Trophoblast cell (in vitro differentiated cells and primary cell): Measurements from ENCODE around the gene GHR.

Source experiments
- DNase-seq, 2 donors: peaks; one replicate each; pipeline ENCODE4 v3.0.0-alpha.2; 2016
- H2AFZ ChIP-seq: 2 replicates; pipeline ENCODE4 v1.6.1; 2013; ENCODE audit warnings: low read length, moderate library complexity, mild to moderate bottlenecking; ENCODE audit not compliant: insufficient read depth, poor library complexity
- H2AK5ac ChIP-seq: 2 replicates; pipeline ENCODE4 v1.6.1; 2013; ENCODE audit warnings: mild to moderate bottlenecking, low read length
- H2BK120ac ChIP-seq: 2 replicates; pipeline ENCODE4 v1.6.1; 2013; ENCODE audit warnings: low read length, mild to moderate bottlenecking, moderate library complexity; ENCODE audit not compliant: insufficient read depth, poor library complexity
- H2BK12ac ChIP-seq: 2 replicates; pipeline ENCODE4 v1.6.1; 2013; ENCODE audit warnings: mild to moderate bottlenecking, low read length, moderate library complexity
- H2BK5ac ChIP-seq: 2 replicates; pipeline ENCODE4 v1.6.1; 2013; ENCODE audit warnings: low read length, low read depth, moderate library complexity, mild to moderate bottlenecking; ENCODE audit not compliant: poor library complexity
- H3K14ac ChIP-seq: 2 replicates; pipeline ENCODE4 v1.6.1; 2013; ENCODE audit warnings: mild to moderate bottlenecking, low read length
- H3K18ac ChIP-seq: 2 replicates; pipeline ENCODE4 v1.6.1; 2013; ENCODE audit warnings: mild to moderate bottlenecking, low read length
- H3K23ac ChIP-seq: 2 replicates; pipeline ENCODE4 v1.6.1; 2013; ENCODE audit warnings: low read length
- H3K27ac ChIP-seq: 2 replicates; pipeline ENCODE4 v1.5.1; 2013; ENCODE audit warnings: low read depth, mild to moderate bottlenecking, inconsistent platforms, low read length, moderate library complexity
- H3K27me3 ChIP-seq: 2 replicates; pipeline ENCODE4 v1.6.1; 2013; ENCODE audit warnings: inconsistent platforms, mild to moderate bottlenecking, low read length, moderate library complexity; ENCODE audit not compliant: insufficient read depth
- H3K36me3 ChIP-seq, 2 experiments: 1 replicate in 1 of 2; 2 replicates in 1 of 2; pipeline ENCODE4 v1.6.1; 2013; ENCODE audit warnings: low read length in 2 of 2, mild to moderate bottlenecking in 2 of 2, moderate library complexity in 1 of 2; ENCODE audit not compliant: insufficient read depth in 2 of 2, control insufficient read depth in 1 of 2
- H3K4ac ChIP-seq: 2 replicates; pipeline ENCODE4 v1.6.1; 2013; ENCODE audit warnings: low read depth, mild to moderate bottlenecking, low read length, moderate library complexity
- H3K4me1 ChIP-seq, 2 experiments: 1 replicate in 1 of 2; 2 replicates in 1 of 2; pipeline ENCODE4 v1.6.1; 2013; ENCODE audit warnings: low read length in 2 of 2, mild to moderate bottlenecking in 2 of 2, moderate library complexity in 1 of 2; ENCODE audit not compliant: insufficient read depth in 2 of 2, control insufficient read depth in 1 of 2
- H3K4me2 ChIP-seq: 2 replicates; pipeline ENCODE4 v1.6.1; 2013; ENCODE audit warnings: inconsistent platforms, mild to moderate bottlenecking, low read length, moderate library complexity
- H3K4me3 ChIP-seq: 2 replicates; pipeline ENCODE4 v1.5.1; 2013; ENCODE audit warnings: mild to moderate bottlenecking, low read depth, low read length, inconsistent platforms
- H3K79me1 ChIP-seq: one replicate; pipeline ENCODE4 v1.6.1; 2013; ENCODE audit warnings: low read length
- H3K79me2 ChIP-seq: 2 replicates; pipeline ENCODE4 v1.6.1; 2013; ENCODE audit warnings: low read length, mild to moderate bottlenecking; ENCODE audit not compliant: control insufficient read depth, insufficient read depth, poor library complexity
- H3K9ac ChIP-seq: 2 replicates; pipeline ENCODE4 v1.6.1; 2013; ENCODE audit warnings: mild to moderate bottlenecking, low read length
- H3K9me3 ChIP-seq: 2 replicates; pipeline ENCODE4 v1.6.1; 2013; ENCODE audit warnings: low read depth, mild to moderate bottlenecking, control low read depth, inconsistent platforms, low read length; ENCODE audit not compliant: insufficient read depth
- H4K12ac ChIP-seq: 2 replicates; pipeline ENCODE4 v1.6.1; 2013; ENCODE audit warnings: low read depth, mild to moderate bottlenecking, low read length, moderate library complexity
- H4K8ac ChIP-seq: 2 replicates; pipeline ENCODE4 v1.6.1; 2013; ENCODE audit warnings: low read depth, mild to moderate bottlenecking, low read length, moderate library complexity
- H4K91ac ChIP-seq: one replicate; pipeline ENCODE4 v1.6.1; 2013; ENCODE audit warnings: low read depth, mild to moderate bottlenecking, low read length, moderate library complexity
- WGBS: extraction: QIAGEN DNeasy Blood & Tissue Kit; methylation state at CpG from one replicate; pipeline ENCODE4 v1.1.7; 2013; ENCODE audit warnings: missing lambda C conversion rate; ENCODE audit not compliant: insufficient read length, insufficient coverage; ENCODE audit errors: extremely low coverage; 5-methylcytosine and 5-hydroxymethylcytosine counted together

GHR gene

DNA sequence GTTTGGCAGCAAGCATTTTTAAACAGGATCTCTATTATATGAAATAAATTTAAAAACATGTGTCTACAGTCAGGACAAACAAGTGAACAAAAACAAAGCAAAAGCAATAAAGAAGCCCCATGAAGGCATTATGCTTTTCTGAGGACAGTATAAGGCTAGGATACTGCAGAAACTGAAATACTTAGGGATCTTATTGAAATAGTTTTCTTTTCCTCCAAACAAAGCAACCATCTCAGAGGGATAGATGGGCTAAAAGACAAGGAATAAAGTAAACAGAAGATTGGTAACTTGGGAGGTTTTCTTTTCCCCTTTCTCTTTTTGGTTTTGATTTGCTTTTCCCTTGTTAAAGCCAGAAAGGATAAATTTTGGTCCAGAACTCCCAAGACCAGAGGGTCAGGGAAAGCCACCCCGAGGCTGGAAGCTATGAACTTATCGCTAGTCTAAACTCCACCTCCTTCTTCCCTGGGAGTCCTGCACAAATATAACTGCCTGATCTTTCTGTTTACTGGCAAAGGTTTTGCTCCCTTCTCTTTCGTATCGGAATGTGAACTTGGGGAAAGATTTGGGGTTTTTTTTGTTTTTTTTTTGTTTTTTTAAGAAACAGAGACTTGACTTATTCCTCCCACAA lies 164.0 kb downstream of the GHR start:
- no peak overlapping the region for H2BK120ac ChIP-seq
- no peak for DNase-seq
- H2AFZ ChIP-seq = no peak overlapping the region
- H2BK12ac ChIP-seq = no peak overlapping the region
- H3K4me1 ChIP-seq = peaks cover 3 to 7% of the 10 kb centered on the region in 2 experiments
- H3K9ac ChIP-seq = no peak overlapping the region
- no peak overlapping the region for H3K4me2 ChIP-seq
- H3K27me3 ChIP-seq = no peaks in the 10 kb centered on the region
- H4K91ac ChIP-seq = no peak overlapping the region
- H3K9me3 ChIP-seq = peaks cover 5% of the 10 kb centered on the region
- H2BK5ac ChIP-seq = no peak overlapping the region
- no peak overlapping the region for H3K27ac ChIP-seq
- H3K79me1 ChIP-seq = peaks cover 2% of the 10 kb centered on the region
- no peak overlapping the region for H3K23ac ChIP-seq
- H3K79me2 ChIP-seq = no peaks in the 10 kb centered on the region
- no peaks in the 10 kb centered on the region for H3K36me3 ChIP-seq
- H2AK5ac ChIP-seq = no peak overlapping the region
- H4K12ac ChIP-seq = no peak overlapping the region
- H4K8ac ChIP-seq = no peak overlapping the region
- no CpG with 5 or more reads among the region's 4 CpGs for WGBS
- no peak overlapping the region for H3K4ac ChIP-seq
- no peak overlapping the region for H3K14ac ChIP-seq
- H3K4me3 ChIP-seq = no peak overlapping the region
- H3K18ac ChIP-seq = no peak overlapping the region

DNA sequence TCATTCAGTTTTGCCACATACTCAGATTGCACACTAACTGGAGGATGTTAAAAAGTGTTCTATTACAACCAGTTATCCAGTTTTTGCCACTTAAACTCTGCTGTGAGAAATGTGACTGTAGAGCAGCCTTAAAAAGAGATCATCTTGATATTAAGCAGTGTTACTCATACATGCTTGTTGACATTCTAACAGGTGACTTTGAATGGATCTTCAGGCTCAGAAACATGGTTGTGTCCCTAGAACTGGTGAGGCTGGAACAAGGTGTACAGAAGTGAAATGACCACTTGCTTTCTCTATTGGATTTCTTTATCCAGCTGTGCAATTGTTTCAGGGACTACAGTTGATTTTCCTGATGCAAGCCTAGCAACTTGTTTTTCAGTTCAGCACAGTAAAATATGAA lies 167.3 kb downstream of the GHR start:
- no peak overlapping the region for H4K8ac ChIP-seq
- no peak overlapping the region for H2BK5ac ChIP-seq
- no peak overlapping the region for H3K18ac ChIP-seq
- H3K4me1 ChIP-seq = peaks cover 5 to 9% of the 10 kb centered on the region in 2 experiments
- no peak overlapping the region for H3K4me3 ChIP-seq
- no peaks in the 10 kb centered on the region for H3K79me2 ChIP-seq
- no peak overlapping the region for H2AK5ac ChIP-seq
- H2BK12ac ChIP-seq = no peak overlapping the region
- no peak overlapping the region for H4K12ac ChIP-seq
- H3K4ac ChIP-seq = no peak overlapping the region
- H3K9me3 ChIP-seq = no peaks in the 10 kb centered on the region
- H3K36me3 ChIP-seq = no peaks in the 10 kb centered on the region
- no peak overlapping the region for H3K27ac ChIP-seq
- peaks cover 2% of the 10 kb centered on the region for H3K79me1 ChIP-seq
- peak overlapping the region; percentile 28 for H3K4me2 ChIP-seq
- no peak overlapping the region for H3K23ac ChIP-seq
- no peak overlapping the region for H3K14ac ChIP-seq
- no peak overlapping the region for H4K91ac ChIP-seq
- no peak for DNase-seq
- no peak overlapping the region for H2BK120ac ChIP-seq
- no peaks in the 10 kb centered on the region for H3K27me3 ChIP-seq
- H3K9ac ChIP-seq = no peak overlapping the region
- H2AFZ ChIP-seq = no peak overlapping the region

DNA sequence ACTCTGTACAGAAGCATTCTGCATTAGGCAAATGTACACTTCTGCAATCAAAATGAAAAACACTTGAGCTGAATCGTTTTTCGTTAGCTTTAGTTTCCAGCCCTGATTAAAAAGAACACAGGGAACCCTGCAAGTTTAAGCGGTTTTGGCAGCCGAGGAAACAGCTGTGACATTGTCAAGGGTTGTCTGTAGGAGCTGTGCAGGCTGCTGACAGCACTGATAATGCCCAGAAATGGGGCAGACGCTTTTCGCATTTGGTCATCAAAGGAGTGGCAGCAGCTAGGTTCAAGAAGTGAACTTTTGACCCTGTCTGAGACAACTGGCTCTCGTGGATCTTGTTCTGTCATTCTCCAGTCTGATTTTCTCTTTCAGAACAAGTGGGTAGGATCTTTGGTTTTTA lies 167.8 kb downstream of the GHR start:
- Histone ChIP-seq H2BK120ac (no peak overlapping the region), H3K9ac (no peak overlapping the region), H3K79me2 (no peaks in the 10 kb centered on the region)

DNA sequence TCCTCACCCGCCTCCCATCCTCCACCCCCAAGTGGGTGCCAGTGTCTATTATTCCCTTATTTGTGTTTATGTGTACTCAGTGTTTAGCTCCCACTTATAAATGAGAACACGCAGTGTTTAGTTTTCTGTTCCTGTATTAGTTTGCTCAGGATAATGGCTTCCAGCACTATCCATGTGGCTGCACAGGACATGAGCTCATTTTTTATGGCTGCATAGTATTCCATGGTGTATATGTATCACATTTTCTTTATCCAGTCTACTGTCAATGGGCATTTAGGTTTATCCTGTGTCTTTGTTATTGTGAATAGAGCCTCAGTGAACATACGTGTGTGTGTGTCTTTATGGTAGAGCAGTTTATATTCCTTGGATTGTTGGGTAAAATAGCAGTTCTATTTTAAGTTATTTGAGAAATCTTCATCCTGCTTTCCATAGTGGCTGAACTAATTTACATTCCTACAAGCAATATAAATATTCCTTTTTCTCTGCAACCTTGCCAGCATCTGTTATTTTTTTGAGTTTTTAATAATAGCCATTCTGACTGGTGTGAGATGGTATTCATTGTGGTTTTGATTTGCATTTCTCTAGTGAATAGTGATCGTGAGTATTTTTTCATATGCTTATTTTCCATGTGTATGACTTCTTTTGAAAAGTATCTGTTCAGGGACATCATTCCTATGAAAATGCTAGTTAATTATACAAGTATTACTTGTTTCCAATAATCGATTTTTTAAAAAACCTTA lies 169.3 kb downstream of the GHR start:
- no peak overlapping the region for H3K18ac ChIP-seq
- H3K23ac ChIP-seq = no peak overlapping the region
- no peak overlapping the region for H2BK12ac ChIP-seq
- no peaks in the 10 kb centered on the region for H3K36me3 ChIP-seq
- H3K9ac ChIP-seq = no peak overlapping the region
- no peak overlapping the region for H4K8ac ChIP-seq
- no peaks in the 10 kb centered on the region for H3K27me3 ChIP-seq
- no CpG with 5 or more reads among the region's 5 CpGs for WGBS
- no peak overlapping the region for H3K4ac ChIP-seq
- H3K14ac ChIP-seq = no peak overlapping the region
- H3K9me3 ChIP-seq = no peaks in the 10 kb centered on the region
- no peak overlapping the region for H2AFZ ChIP-seq
- DNase-seq = no peak
- no peaks in the 10 kb centered on the region for H3K79me2 ChIP-seq
- peaks cover 2% of the 10 kb centered on the region for H3K79me1 ChIP-seq
- H3K27ac ChIP-seq = no peak overlapping the region
- H2BK5ac ChIP-seq = no peak overlapping the region
- H2BK120ac ChIP-seq = no peak overlapping the region
- H3K4me2 ChIP-seq = no peak overlapping the region
- no peak overlapping the region for H2AK5ac ChIP-seq
- H3K4me1 ChIP-seq = peaks cover 5 to 9% of the 10 kb centered on the region in 2 experiments
- no peak overlapping the region for H3K4me3 ChIP-seq
- H4K12ac ChIP-seq = no peak overlapping the region
- H4K91ac ChIP-seq = no peak overlapping the region

More for the DNA sequence above, 167.8 kb downstream of the GHR start:
- Histone ChIP-seq H2BK5ac (no peak overlapping the region), H3K79me1 (peaks cover 2% of the 10 kb centered on the region), H2AK5ac (no peak overlapping the region), H3K4me2 (peak overlapping the region; percentile 28), H3K4me1 (peaks cover 5 to 9% of the 10 kb centered on the region in 2 experiments), H4K12ac (no peak overlapping the region), H3K36me3 (no peaks in the 10 kb centered on the region), H3K23ac (no peak overlapping the region), H3K18ac (no peak overlapping the region), H2AFZ (no peak overlapping the region), H4K8ac (no peak overlapping the region), H3K9me3 (no peaks in the 10 kb centered on the region), H3K4ac (no peak overlapping the region), H3K4me3 (no peak overlapping the region), H4K91ac (no peak overlapping the region), H2BK12ac (no peak overlapping the region), H3K14ac (no peak overlapping the region), H3K27me3 (no peaks in the 10 kb centered on the region), H3K27ac (no peak overlapping the region)
- no CpG with 5 or more reads among the region's 7 CpGs for WGBS
- no peak for DNase-seq
